ENCODE results near the gene RHOJ.

The RHOJ gene

DNA sequence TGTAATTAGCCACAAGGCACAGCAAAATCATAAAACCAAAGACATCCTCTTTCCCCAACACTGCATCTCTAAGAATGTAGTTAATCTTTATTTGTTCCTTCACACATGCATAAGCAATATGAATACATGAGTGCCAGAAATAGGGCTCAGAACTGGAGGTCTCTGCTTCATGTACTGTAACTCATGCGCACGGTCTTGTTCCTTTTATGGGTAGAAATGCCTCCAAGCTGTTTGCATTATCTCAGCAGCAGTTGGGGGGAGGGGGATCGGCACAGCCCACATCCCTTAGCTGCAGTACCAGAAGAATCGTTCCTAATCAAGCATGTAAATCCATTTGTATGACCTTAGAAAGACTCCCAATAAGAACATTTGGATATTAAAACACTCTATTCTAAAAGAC, 20.0 kb downstream of the RHOJ start:
- TF ChIP-seq, protein P1, sequence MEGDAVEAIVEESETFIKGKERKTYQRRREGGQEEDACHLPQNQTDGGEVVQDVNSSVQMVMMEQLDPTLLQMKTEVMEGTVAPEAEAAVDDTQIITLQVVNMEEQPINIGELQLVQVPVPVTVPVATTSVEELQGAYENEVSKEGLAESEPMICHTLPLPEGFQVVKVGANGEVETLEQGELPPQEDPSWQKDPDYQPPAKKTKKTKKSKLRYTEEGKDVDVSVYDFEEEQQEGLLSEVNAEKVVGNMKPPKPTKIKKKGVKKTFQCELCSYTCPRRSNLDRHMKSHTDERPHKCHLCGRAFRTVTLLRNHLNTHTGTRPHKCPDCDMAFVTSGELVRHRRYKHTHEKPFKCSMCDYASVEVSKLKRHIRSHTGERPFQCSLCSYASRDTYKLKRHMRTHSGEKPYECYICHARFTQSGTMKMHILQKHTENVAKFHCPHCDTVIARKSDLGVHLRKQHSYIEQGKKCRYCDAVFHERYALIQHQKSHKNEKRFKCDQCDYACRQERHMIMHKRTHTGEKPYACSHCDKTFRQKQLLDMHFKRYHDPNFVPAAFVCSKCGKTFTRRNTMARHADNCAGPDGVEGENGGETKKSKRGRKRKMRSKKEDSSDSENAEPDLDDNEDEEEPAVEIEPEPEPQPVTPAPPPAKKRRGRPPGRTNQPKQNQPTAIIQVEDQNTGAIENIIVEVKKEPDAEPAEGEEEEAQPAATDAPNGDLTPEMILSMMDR (IDR thresholded peaks at IDR 0.05; ENCODE audit: insufficient read depth, low read length, missing control alignments) = no peak
- no peak for DNase-seq (ENCODE audit: low read depth, low spot score)
- ChIA-PET POLR2A (no interaction called here), CTCF (interaction anchor here (0.7 to 1.3 kb wide), 2 partner anchors 14 to 1698 kb away, joined by 3 read pairs; no protein-coding TSS in a partner anchor)
- no peak overlapping the region for H3K4me3 ChIP-seq (ENCODE audit: low read depth, low read length)

DNA sequence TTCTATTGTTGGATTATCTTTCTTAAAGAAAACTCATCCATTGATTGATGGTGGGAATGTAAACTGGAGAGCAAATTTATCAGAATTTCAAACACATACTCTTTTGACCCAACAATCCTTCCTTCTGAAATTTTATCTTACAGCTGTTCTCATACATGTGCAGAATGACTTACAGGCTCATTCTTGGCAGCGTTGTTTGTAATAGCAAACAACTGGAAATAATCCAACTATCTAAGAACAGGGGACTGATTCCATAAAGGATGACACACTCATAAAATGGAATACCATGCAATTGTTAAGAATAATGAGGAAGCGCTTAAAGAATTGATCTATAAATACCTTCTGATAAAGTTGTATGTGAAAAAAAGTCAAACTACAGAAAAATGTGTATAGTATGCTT, 24.0 kb downstream of the RHOJ start:
- POLR2A ChIA-PET = no interaction called here
- TF ChIP-seq, protein P1 (IDR thresholded peaks at IDR 0.05; ENCODE audit: insufficient read depth, low read length, missing control alignments) = no peak
- DNase-seq (ENCODE audit: low read depth, low spot score) = no peak
- CTCF ChIA-PET = no interaction called here
- H3K4me3 ChIP-seq (ENCODE audit: low read depth, low read length) = no peak overlapping the region

DNA sequence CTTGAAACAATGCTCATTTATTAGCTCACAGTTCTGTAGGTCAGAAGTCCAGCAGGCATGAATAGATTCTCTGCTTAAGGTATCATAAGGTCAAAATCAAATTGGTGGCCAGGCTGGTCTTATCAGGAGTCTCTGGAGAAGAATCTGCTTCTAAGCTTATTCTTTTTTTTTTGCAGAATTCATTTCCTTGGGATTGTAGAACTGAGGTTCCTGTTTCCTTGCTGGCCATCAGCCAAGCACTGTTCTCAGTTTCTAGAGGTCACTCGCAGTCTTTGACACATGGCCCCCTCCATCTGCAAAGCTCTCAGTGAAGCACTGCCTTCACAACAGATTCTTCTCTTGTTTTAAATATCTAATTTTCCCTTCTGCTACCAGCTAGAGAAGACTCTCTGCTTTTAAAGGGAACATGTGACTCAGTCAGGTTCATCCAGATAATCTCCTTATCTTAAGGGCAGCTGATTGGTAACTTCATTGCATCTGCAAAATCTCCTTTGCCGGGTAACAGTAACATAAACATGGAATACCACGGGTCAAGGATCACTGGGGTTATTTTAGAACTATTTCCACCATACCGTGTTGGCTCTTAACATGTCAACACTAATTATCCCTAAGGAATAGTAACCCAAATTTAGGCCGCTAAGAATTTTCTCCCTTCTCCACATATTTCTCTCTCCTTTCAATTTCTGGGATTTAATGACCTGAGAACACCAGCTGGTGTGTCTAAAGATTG, 25.3 kb downstream of the RHOJ start:
- no peak overlapping the region for H3K4me3 ChIP-seq (ENCODE audit: low read depth, low read length)
- TF ChIP-seq, protein P1 (IDR thresholded peaks at IDR 0.05; ENCODE audit: insufficient read depth, low read length, missing control alignments) = no peak
- ChIA-PET CTCF (no interaction called here), POLR2A (no interaction called here)
- DNase-seq (ENCODE audit: low read depth, low spot score) = no peak

DNA sequence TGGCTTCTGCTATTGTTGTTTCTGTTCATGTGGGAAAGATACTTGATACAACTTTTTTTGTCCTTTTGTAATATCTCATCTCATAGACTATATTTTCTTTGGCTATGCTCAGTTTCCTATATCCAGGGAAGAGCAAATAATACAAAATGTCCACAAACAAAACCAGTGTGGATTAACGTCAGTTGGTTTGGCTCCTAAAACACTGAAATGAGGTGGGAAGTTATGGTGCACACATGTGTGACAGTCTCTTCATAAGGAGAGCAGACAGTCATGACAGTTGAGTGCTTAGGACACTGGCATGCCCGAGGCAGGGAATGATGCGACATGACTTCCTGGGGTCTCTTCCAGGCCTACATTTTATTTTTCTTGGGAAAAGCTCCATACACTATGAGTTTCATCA, 27.5 kb downstream of the RHOJ start:
- CTCF ChIA-PET = no interaction called here
- no peak overlapping the region for H3K4me3 ChIP-seq (ENCODE audit: low read depth, low read length)
- TF ChIP-seq, protein P1 (IDR thresholded peaks at IDR 0.05; ENCODE audit: insufficient read depth, low read length, missing control alignments) = no peak
- POLR2A ChIA-PET = no interaction called here
- no peak for DNase-seq (ENCODE audit: low read depth, low spot score)

DNA sequence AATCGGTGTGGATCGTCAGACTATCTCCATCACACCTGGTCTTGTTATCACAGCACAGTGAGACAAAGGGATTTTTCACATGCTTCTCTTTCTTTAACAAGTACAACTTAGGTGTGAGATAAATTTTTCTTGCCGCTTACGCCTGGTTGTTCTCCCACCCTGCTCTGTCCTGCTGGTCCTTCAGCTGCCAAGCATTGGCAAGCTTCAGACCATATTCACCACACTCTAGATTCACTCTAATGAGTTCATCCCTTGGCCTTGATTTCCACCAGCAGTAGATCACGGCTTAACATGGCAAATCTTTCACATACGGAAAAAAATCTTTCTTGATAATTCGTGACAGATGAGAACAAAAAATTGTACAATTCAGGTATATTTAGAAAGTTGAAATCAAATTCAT, 33.5 kb downstream of the RHOJ start:
- CTCF ChIA-PET = no interaction called here
- DNase-seq (ENCODE audit: low read depth, low spot score) = no peak
- TF ChIP-seq, protein P1 (IDR thresholded peaks at IDR 0.05; ENCODE audit: insufficient read depth, low read length, missing control alignments) = no peak
- POLR2A ChIA-PET = no interaction called here
- no peak overlapping the region for H3K4me3 ChIP-seq (ENCODE audit: low read depth, low read length)

DNA sequence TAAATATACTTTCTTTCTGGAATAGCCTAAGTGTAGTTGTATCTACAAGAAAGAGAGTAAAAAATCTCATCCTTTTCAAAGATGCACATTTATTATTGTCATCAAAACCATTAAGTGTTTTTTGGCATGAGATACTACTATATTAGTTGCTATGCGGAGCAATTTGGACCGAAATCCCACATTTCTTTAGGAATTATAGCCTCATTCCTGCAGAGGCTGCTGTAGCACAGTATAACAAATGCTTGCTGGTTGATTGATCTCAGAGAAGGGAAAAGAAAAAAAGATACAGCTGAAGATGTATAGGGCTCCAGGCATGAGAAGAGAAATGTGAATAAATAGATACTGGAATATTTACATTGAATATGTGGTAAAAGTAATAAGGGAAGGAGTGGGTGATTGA, 36.0 kb downstream of the RHOJ start:
- TF ChIP-seq, protein P1 (IDR thresholded peaks at IDR 0.05; ENCODE audit: insufficient read depth, low read length, missing control alignments) = no peak
- DNase-seq (ENCODE audit: low read depth, low spot score) = no peak
- no peak overlapping the region for H3K4me3 ChIP-seq (ENCODE audit: low read depth, low read length)
- POLR2A ChIA-PET = no interaction called here
- CTCF ChIA-PET = interaction anchor here (0.7 kb wide), 1 partner anchor 1115 kb away, joined by 3 read pairs; no protein-coding TSS in a partner anchor

Measured in AG04449 (cell line).